ENCODE results near the gene YPEL2.

YPEL2 gene

GRCh38 chr17:59296190-59296589 is 35.3 kb upstream of the YPEL2 start:
- no peaks in the 10 kb centered on the region for H3K27me3 ChIP-seq (ENCODE audit: insufficient read depth, low read length, poor library complexity, severe bottlenecking)
- H3K4me1 ChIP-seq (ENCODE audit: insufficient read depth, low read length, poor library complexity, severe bottlenecking): no peaks in the 10 kb centered on the region
- TF ChIP-seq CTCF (conservative IDR thresholded peaks at IDR 0.05; ENCODE audit: low read length): no peak
- TF ChIP-seq EZH2phosphoT487 (IDR thresholded peaks at IDR 0.05; ENCODE audit: borderline replicate concordance): no peak
- H3K9me3 ChIP-seq (ENCODE audit: insufficient read depth, low read depth, low read length): no peaks in the 10 kb centered on the region
- no peak overlapping the region for H2AFZ ChIP-seq (ENCODE audit: low read length)
- H4K20me1 ChIP-seq (ENCODE audit: insufficient read depth, low read length, poor library complexity, severe bottlenecking): no peaks in the 10 kb centered on the region
- no peak overlapping the region for H3K4me3 ChIP-seq (ENCODE audit: low read length, poor library complexity, severe bottlenecking)
- no peak overlapping the region for H3K4me2 ChIP-seq (ENCODE audit: low read depth, low read length, poor library complexity, severe bottlenecking)
- no peaks in the 10 kb centered on the region for H3K36me3 ChIP-seq (ENCODE audit: insufficient read depth, low read length)
- no peaks in the 10 kb centered on the region for H3F3A ChIP-seq (ENCODE audit: low read depth)
- H3K79me2 ChIP-seq (ENCODE audit: insufficient read depth, low read length): no peaks in the 10 kb centered on the region
- no peaks in the 10 kb centered on the region for H3K9me2 ChIP-seq (replicated peaks; ENCODE audit: low read depth, low read length)
- H3K9ac ChIP-seq (ENCODE audit: low read depth, low read length, poor library complexity, severe bottlenecking): no peak overlapping the region

GRCh38 chr17:59298521-59298920 is 32.9 kb upstream of the YPEL2 start:
- Histone ChIP-seq H3K79me2 (ENCODE audit: insufficient read depth, low read length) (no peaks in the 10 kb centered on the region), H3K4me3 (ENCODE audit: low read length, poor library complexity, severe bottlenecking) (no peak overlapping the region), H3K4me2 (ENCODE audit: low read depth, low read length, poor library complexity, severe bottlenecking) (no peak overlapping the region), H3F3A (ENCODE audit: low read depth) (no peaks in the 10 kb centered on the region), H3K27me3 (ENCODE audit: insufficient read depth, low read length, poor library complexity, severe bottlenecking) (no peaks in the 10 kb centered on the region), H2AFZ (ENCODE audit: low read length) (no peak overlapping the region), H3K9me3 (ENCODE audit: insufficient read depth, low read depth, low read length) (no peaks in the 10 kb centered on the region), H4K20me1 (ENCODE audit: insufficient read depth, low read length, poor library complexity, severe bottlenecking) (no peaks in the 10 kb centered on the region), H3K9me2 (replicated peaks; ENCODE audit: low read depth, low read length) (no peaks in the 10 kb centered on the region), H3K36me3 (ENCODE audit: insufficient read depth, low read length) (no peaks in the 10 kb centered on the region), H3K4me1 (ENCODE audit: insufficient read depth, low read length, poor library complexity, severe bottlenecking) (no peaks in the 10 kb centered on the region), H3K9ac (ENCODE audit: low read depth, low read length, poor library complexity, severe bottlenecking) (no peak overlapping the region)
- no peak for TF ChIP-seq CTCF (conservative IDR thresholded peaks at IDR 0.05; ENCODE audit: low read length)
- TF ChIP-seq EZH2phosphoT487 (IDR thresholded peaks at IDR 0.05; ENCODE audit: borderline replicate concordance): no peak

- H3K4me1 ChIP-seq (ENCODE audit: insufficient read depth, low read length, poor library complexity, severe bottlenecking): no peaks in the 10 kb centered on the region
- no peak overlapping the region for H3K4me2 ChIP-seq (ENCODE audit: low read depth, low read length, poor library complexity, severe bottlenecking)
- no peak overlapping the region for H3K9ac ChIP-seq (ENCODE audit: low read depth, low read length, poor library complexity, severe bottlenecking)
- H3F3A ChIP-seq (ENCODE audit: low read depth): no peaks in the 10 kb centered on the region
- H4K20me1 ChIP-seq (ENCODE audit: insufficient read depth, low read length, poor library complexity, severe bottlenecking): no peaks in the 10 kb centered on the region
- H3K27me3 ChIP-seq (ENCODE audit: insufficient read depth, low read length, poor library complexity, severe bottlenecking): no peaks in the 10 kb centered on the region
- H3K36me3 ChIP-seq (ENCODE audit: insufficient read depth, low read length): no peaks in the 10 kb centered on the region
- no peaks in the 10 kb centered on the region for H3K79me2 ChIP-seq (ENCODE audit: insufficient read depth, low read length)
- TF ChIP-seq EZH2phosphoT487 (IDR thresholded peaks at IDR 0.05; ENCODE audit: borderline replicate concordance) (no peak), CTCF (conservative IDR thresholded peaks at IDR 0.05; ENCODE audit: low read length) (no peak)
- no peak overlapping the region for H3K4me3 ChIP-seq (ENCODE audit: low read length, poor library complexity, severe bottlenecking)
- H2AFZ ChIP-seq (ENCODE audit: low read length): no peak overlapping the region
- no peaks in the 10 kb centered on the region for H3K9me3 ChIP-seq (ENCODE audit: insufficient read depth, low read depth, low read length)
- no peaks in the 10 kb centered on the region for H3K9me2 ChIP-seq (replicated peaks; ENCODE audit: low read depth, low read length)
Measured at GRCh38 chr17:59299400-59300092, 31.9 kb upstream of the YPEL2 start.
